ENCODE measurements around the gene PRR16. TPM values are rescaled to one million over a fixed set of nuclear protein-coding genes. Genes with fewer than 3 reads are reported as not detected.

PRR16 gene
- total RNA-seq, 1 donor from 2014 or later, result 0.29 TPM

DNA sequence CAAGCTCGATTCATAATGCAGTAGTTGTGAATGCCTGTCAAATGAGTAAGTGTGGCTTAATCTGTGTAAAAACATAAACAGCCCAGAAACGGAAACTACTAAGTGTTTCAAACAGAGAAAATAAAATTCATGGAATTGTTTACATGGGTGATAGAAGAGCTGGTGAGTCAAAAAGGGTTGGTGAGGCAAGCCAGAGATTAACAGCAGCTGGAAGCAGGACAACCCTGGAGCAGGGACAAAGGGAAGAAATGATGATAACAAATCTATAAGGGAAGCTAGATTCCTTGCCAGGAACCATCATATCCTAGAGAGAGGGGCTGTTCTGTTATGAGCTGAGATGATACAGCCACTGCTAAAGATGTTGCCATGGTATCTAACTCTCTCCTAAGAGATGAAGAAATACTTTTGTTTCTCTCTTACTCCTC is 18.0 kb upstream of the PRR16 start:
- intact Hi-C loops (cut with micrococcal nuclease), result no loop called here
- DNase-seq (no peak), ATAC-seq (ENCODE audit: low read depth) (no peak)
- TF ChIP-seq, protein P1, sequence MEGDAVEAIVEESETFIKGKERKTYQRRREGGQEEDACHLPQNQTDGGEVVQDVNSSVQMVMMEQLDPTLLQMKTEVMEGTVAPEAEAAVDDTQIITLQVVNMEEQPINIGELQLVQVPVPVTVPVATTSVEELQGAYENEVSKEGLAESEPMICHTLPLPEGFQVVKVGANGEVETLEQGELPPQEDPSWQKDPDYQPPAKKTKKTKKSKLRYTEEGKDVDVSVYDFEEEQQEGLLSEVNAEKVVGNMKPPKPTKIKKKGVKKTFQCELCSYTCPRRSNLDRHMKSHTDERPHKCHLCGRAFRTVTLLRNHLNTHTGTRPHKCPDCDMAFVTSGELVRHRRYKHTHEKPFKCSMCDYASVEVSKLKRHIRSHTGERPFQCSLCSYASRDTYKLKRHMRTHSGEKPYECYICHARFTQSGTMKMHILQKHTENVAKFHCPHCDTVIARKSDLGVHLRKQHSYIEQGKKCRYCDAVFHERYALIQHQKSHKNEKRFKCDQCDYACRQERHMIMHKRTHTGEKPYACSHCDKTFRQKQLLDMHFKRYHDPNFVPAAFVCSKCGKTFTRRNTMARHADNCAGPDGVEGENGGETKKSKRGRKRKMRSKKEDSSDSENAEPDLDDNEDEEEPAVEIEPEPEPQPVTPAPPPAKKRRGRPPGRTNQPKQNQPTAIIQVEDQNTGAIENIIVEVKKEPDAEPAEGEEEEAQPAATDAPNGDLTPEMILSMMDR (IDR thresholded peaks at IDR 0.05), result no peak
- Mint-ChIP-seq H3K9me3 (no peaks in the 10 kb centered on the region), H3K4me1 (no peaks in the 10 kb centered on the region), H3K27ac (no peak overlapping the region), H3K27me3 (peaks cover 2% of the 10 kb centered on the region), H3K4me3 (no peak overlapping the region), H3K36me3 (ENCODE audit: low read depth) (no peaks in the 10 kb centered on the region)
- ChIA-PET CTCF (no interaction called here), POLR2A (no interaction called here)

DNA sequence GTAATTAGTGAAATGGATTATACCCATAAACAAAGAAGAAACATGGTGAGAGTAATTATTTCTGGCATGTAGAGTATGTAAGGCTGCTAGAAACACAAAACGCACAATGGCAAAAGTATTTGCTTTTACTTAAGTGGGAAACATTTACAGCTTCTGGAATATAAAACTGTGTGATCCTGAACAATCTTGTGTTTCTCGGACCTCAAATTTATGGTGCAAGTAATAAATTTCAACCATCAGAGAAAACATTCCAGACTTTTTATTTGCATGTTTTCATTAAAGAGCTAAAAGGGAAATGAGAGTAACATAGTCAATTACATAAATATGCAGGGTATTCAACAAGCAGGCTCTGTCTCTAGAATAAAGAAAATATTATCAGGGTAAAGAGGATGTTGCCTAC is 17.2 kb upstream of the PRR16 start:
- CTCF ChIA-PET, result no interaction called here
- H3K27me3 Mint-ChIP-seq, result peaks cover 2% of the 10 kb centered on the region
- DNase-seq (no peak), ATAC-seq (ENCODE audit: low read depth) (no peak)
- POLR2A ChIA-PET, result no interaction called here
- TF ChIP-seq, protein P1 (IDR thresholded peaks at IDR 0.05), result no peak
- H3K4me3 Mint-ChIP-seq, result no peak overlapping the region
- H3K9me3 Mint-ChIP-seq, result no peaks in the 10 kb centered on the region
- H3K36me3 Mint-ChIP-seq (ENCODE audit: low read depth), result no peaks in the 10 kb centered on the region
- intact Hi-C loops (cut with micrococcal nuclease), result no loop called here
- no peak overlapping the region for H3K27ac Mint-ChIP-seq
- H3K4me1 Mint-ChIP-seq, result no peaks in the 10 kb centered on the region

DNA sequence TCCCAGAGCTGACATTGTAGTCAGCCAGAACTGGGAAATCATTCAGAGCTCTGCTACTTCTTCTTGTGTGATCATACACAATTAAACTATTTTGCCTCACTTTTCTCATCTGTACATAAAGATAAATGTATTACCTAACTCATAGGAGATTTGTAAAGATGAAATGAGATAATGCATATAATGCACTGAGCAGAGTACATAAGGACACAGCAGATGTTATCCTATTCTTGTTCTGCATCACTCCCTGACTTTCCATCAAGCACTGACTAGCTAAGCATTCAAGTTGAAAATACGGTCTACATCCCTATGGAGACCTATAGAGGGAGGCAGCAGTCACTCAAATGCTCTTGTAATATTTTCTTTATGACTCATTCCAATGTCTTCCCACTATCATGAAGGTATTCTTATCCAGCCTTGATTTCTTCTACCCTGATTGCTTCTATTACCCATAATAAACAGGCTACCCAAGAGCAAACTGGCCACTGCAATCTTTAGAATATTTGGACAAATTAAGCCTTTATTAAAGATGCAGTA is 16.3 kb upstream of the PRR16 start:
- H3K4me3 Mint-ChIP-seq, result no peak overlapping the region

DNA sequence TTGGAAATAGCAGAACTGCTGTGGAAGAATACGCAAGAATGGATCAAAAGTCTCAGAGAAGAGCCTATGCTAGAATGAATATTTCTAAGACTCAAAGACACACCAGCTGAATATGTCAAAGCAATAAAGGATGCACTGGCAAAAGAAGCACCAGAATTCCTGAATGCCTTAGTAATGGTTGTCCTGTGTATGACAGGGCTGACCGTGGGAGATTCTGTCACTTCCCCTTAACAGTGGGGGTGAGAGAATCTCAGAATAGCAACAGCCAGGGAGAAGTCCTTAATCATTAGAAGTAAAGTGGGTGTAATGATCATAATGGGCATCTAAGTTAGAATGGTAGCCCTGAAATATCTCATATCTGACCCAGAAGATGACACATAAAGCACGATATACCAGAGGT is 14.6 kb upstream of the PRR16 start:
- DNase-seq (no peak), ATAC-seq (ENCODE audit: low read depth) (no peak)
- CTCF ChIA-PET, result no interaction called here
- Mint-ChIP-seq H3K27ac (no peak overlapping the region), H3K4me1 (no peaks in the 10 kb centered on the region), H3K9me3 (no peaks in the 10 kb centered on the region), H3K36me3 (ENCODE audit: low read depth) (no peaks in the 10 kb centered on the region), H3K27me3 (peaks cover 8% of the 10 kb centered on the region), H3K4me3 (no peak overlapping the region)
- intact Hi-C loops (cut with micrococcal nuclease), result no loop called here
- TF ChIP-seq, protein P1 (IDR thresholded peaks at IDR 0.05), result no peak
- POLR2A ChIA-PET, result no interaction called here

More for the DNA sequence above, 16.3 kb upstream of the PRR16 start:
- H3K4me1 Mint-ChIP-seq, result no peaks in the 10 kb centered on the region
- no peak for ATAC-seq (ENCODE audit: low read depth)
- ChIA-PET CTCF (no interaction called here), POLR2A (no interaction called here)
- H3K9me3 Mint-ChIP-seq, result no peaks in the 10 kb centered on the region
- intact Hi-C loops (cut with micrococcal nuclease), result no loop called here
- no peak overlapping the region for H3K27ac Mint-ChIP-seq
- no peak for DNase-seq
- H3K27me3 Mint-ChIP-seq, result peaks cover 3% of the 10 kb centered on the region
- no peaks in the 10 kb centered on the region for H3K36me3 Mint-ChIP-seq (ENCODE audit: low read depth)
- TF ChIP-seq, protein P1 (IDR thresholded peaks at IDR 0.05), result no peak

DNA sequence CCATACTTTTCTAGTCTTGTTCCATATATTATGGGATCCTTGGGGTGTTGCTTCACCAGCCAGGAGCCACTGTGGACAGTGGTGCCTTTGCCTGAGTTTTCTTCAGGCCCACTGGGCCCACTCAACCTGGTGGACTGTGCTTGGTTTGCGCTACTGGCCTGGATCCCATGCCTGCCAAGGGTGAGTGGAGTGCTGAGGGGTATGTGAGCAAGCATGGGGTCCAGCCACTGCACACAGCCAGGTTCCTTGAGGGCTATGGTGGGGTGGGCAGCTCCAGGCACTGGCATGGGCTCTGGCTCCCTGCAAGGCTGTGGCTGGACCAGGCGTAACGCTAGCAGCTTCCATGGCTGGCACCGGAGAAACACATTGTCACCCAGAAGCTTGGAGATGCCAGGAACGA is 13.2 kb upstream of the PRR16 start:
- H3K9me3 Mint-ChIP-seq, result no peaks in the 10 kb centered on the region
- CTCF ChIA-PET, result no interaction called here
- no peak overlapping the region for H3K27ac Mint-ChIP-seq
- no peak for ATAC-seq (ENCODE audit: low read depth)
- H3K4me3 Mint-ChIP-seq, result no peak overlapping the region
- no peak for DNase-seq
- POLR2A ChIA-PET, result no interaction called here
- H3K27me3 Mint-ChIP-seq, result peaks cover 8% of the 10 kb centered on the region
- H3K36me3 Mint-ChIP-seq (ENCODE audit: low read depth), result no peaks in the 10 kb centered on the region
- intact Hi-C loops (cut with micrococcal nuclease), result loop anchor here (10.0 kb wide), 1 partner anchor 396 kb away; no protein-coding TSS in a partner anchor
- H3K4me1 Mint-ChIP-seq, result no peaks in the 10 kb centered on the region
- TF ChIP-seq, protein P1 (IDR thresholded peaks at IDR 0.05), result no peak
